Esophagus (tissue), 2 donors: Measurements from ENCODE around the gene ARHGEF6. TPM values are rescaled to one million over a fixed set of nuclear protein-coding genes. Genes with fewer than 3 reads are reported as not detected.

Experiments used
- H3K27ac ChIP-seq, 2 donors: one replicate each; pipeline ENCODE4 v1.5.1; 2013; ENCODE audit warnings: low read depth in 2 of 2, mild to moderate bottlenecking in 2 of 2, inconsistent platforms in 1 of 2, low read length in 1 of 2, moderate library complexity in 1 of 2
- H3K27me3 ChIP-seq, 2 donors: one replicate each; pipeline ENCODE4 v1.6.1; 2013; ENCODE audit warnings: low read length in 2 of 2, control low read depth in 1 of 2, mild to moderate bottlenecking in 1 of 2; ENCODE audit not compliant: insufficient read depth in 2 of 2, control insufficient read depth in 1 of 2
- H3K36me3 ChIP-seq, 2 donors: one replicate each; pipeline ENCODE4 v1.6.1; 2013; ENCODE audit warnings: low read length in 1 of 2; ENCODE audit not compliant: control insufficient read depth in 2 of 2, insufficient read depth in 2 of 2
- H3K4me1 ChIP-seq, 2 donors: one replicate each; pipeline ENCODE4 v1.6.1; 2013; ENCODE audit warnings: low read length in 1 of 2; ENCODE audit not compliant: control insufficient read depth in 2 of 2, insufficient read depth in 2 of 2
- H3K4me3 ChIP-seq, 2 donors: one replicate each; pipeline ENCODE4 v1.5.1; 2013; ENCODE audit warnings: low read length in 2 of 2, mild to moderate bottlenecking in 2 of 2, low read depth in 1 of 2, moderate library complexity in 1 of 2
- H3K9me3 ChIP-seq, 2 donors: one replicate each; pipeline ENCODE4 v1.6.1; 2013; ENCODE audit warnings: mild to moderate bottlenecking in 2 of 2, low read depth in 1 of 2, low read length in 1 of 2, moderate library complexity in 1 of 2; ENCODE audit not compliant: control insufficient read depth in 2 of 2, insufficient read depth in 1 of 2
- WGBS, 2 donors: extraction: QIAGEN DNeasy Blood & Tissue Kit; methylation state at CpG; one replicate each; pipeline ENCODE4 v1.1.7; 2013; 5-methylcytosine and 5-hydroxymethylcytosine counted together
- polyA plus RNA-seq, 2 donors: library from polyadenylated mRNA; stranded (reverse); fragments of 200-250 nt; gene quantifications; one replicate each; pipeline ENCODE4 v1.2.3, GENCODE V29; 2013
- donor health status: healthy with polysubstance abuse.
- donor health status: Bipolar disorder and iron deficiency.

Gene ARHGEF6
- polyA plus RNA-seq, 2 donors: 0.90 to 1.3 TPM

- H3K27ac ChIP-seq: no peak overlapping the region
- no peaks in the 10 kb centered on the region for H3K9me3 ChIP-seq
- 56 to 65% methylated on average over 1 of the region's 1 CpG for WGBS, 2 donors
- no peaks in the 10 kb centered on the region for H3K4me1 ChIP-seq
- no peaks in the 10 kb centered on the region for H3K36me3 ChIP-seq
- no peak overlapping the region for H3K4me3 ChIP-seq
- peaks cover 0 to 10% of the 10 kb centered on the region in 2 donors for H3K27me3 ChIP-seq
These were observed 157.3 kb downstream of the ARHGEF6 start for GRCh38 chrX:136623396-136623795.

GRCh38 chrX:136622568-136622967 is 158.2 kb downstream of the ARHGEF6 start:
- Histone ChIP-seq H3K27ac (no peak overlapping the region), H3K4me1 (no peaks in the 10 kb centered on the region), H3K4me3 (no peak overlapping the region), H3K36me3 (no peaks in the 10 kb centered on the region), H3K9me3 (no peaks in the 10 kb centered on the region), H3K27me3 (peaks cover 0 to 10% of the 10 kb centered on the region in 2 donors)
- 92 to 97% methylated on average over 4 of the region's 4 CpGs for WGBS, 2 donors

- H3K4me1 ChIP-seq: no peaks in the 10 kb centered on the region
- H3K9me3 ChIP-seq: no peaks in the 10 kb centered on the region
- H3K36me3 ChIP-seq: no peaks in the 10 kb centered on the region
- H3K27me3 ChIP-seq: peaks cover 0 to 10% of the 10 kb centered on the region in 2 donors
- no peak overlapping the region for H3K27ac ChIP-seq
- H3K4me3 ChIP-seq: no peak overlapping the region
These were observed 160.0 kb downstream of the ARHGEF6 start for GRCh38 chrX:136620780-136621179.

DNA sequence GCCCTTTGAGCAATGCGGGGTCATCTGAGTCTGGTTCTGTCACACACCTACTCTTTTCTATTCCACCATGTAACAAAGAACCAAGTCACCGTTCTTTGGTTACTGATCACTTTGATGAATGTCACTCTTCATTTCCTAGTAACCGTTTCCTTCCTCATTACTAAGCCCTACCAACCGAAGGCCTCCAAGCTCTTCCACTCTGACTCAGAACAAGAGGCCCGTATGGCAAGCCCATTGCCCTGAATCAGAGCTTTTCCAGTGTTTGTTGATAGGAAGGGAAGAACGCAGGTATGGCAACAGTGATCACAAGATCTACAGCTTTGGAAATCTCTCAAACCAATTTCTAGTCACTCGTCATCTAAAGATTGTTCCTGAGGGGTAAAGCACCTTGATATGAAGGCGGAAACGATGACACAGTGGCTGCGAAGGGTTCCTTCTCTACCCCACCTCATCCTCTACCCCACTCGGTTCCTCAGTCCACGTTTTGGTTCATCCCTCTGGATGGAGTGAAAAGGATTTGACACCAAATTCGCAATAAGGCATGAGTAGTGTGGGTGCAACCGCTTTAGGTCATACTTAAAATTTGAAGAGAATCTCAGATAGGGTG is 160.7 kb downstream of the ARHGEF6 start:
- no peaks in the 10 kb centered on the region for H3K9me3 ChIP-seq
- no peak overlapping the region for H3K4me3 ChIP-seq
- WGBS, 2 donors: 78 to 85% methylated on average over 14 of the region's 14 CpGs

DNA sequence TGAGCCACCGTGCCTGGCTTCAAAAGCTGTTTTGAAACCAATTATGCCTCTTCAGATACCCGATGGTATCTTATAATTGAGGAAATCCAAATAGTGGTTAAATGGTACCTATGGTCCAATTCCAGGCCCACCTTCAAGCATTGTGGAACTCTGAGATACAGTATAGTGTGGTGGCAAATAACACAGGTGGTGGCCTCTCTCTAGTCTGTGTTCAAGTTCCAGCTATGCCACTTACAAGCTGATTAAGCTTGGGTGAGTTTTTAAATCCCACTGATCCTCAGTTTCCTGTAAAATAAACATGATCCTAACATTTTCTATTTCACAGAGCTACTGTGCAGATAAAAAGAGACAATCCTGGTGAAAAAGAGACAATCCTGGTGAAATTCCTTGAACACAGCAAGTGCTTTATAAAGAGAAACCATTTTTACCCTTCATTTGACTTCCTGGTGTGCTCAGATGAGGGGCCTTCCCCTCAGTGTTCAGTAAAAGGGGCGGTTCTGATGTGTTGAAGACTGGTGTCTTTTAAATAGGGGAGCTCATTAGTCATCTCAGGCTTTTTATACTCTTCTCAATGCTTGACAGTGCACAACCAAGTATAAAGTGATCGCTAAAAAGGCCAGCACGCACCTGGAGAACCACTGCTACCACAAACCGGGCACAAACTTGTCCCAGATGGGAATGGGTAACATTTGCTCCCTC is 163.6 kb downstream of the ARHGEF6 start:
- no peaks in the 10 kb centered on the region for H3K36me3 ChIP-seq
- no peaks in the 10 kb centered on the region for H3K9me3 ChIP-seq
- H3K4me3 ChIP-seq: no peak overlapping the region
- 61 to 73% methylated on average over 6 of the region's 6 CpGs for WGBS, 2 donors
- H3K27ac ChIP-seq: no peak overlapping the region
- H3K4me1 ChIP-seq: no peaks in the 10 kb centered on the region
- H3K27me3 ChIP-seq: peaks cover 0 to 7% of the 10 kb centered on the region in 2 donors

More for the DNA sequence above, 160.7 kb downstream of the ARHGEF6 start:
- H3K27ac ChIP-seq: no peak overlapping the region
- H3K27me3 ChIP-seq: peaks cover 0 to 10% of the 10 kb centered on the region in 2 donors
- no peaks in the 10 kb centered on the region for H3K36me3 ChIP-seq
- no peaks in the 10 kb centered on the region for H3K4me1 ChIP-seq

Other genes with a start within 250 kb of the ARHGEF6 start
- gene VGLL1, start 248.7 kb downstream of the ARHGEF6 start, polyA plus RNA-seq: 1 to 10 TPM in 1 of 2 donors, under 1 TPM in 1; 0.76 to 1.3 TPM
- gene CD40LG, start 132.8 kb downstream of the ARHGEF6 start, polyA plus RNA-seq: under 1 TPM; 0.14 to 0.19 TPM
- gene RBMX, start 99.8 kb upstream of the ARHGEF6 start, polyA plus RNA-seq: 10 to 100 TPM; 56.5 to 80.4 TPM